Endometrium (tissue), 2 donors: ENCODE data around the gene GPC3.
"Not testable (repeated sequence)": the region's sequence is repeated elsewhere in the genome, so short reads cannot be mapped to it uniquely, and the experiment has no call there.

Experiments
- FAIRE-seq: peaks from 2 replicates; lab custom pipeline; 2012; peaks lifted over from hg19 to GRCh38; lab: Jason Lieb, UNC
- donor health status: control.
- donor health status: control.

The GPC3 gene

GRCh38 chrX:133985164-133985966, at the start of gene GPC3:
Gene GPC3 (minus strand): TSS chrX:133985594.
- FAIRE-seq, result no peak

GRCh38 chrX:134032441-134032840, 47.0 kb upstream of the GPC3 start:
- no peak for FAIRE-seq

DNA sequence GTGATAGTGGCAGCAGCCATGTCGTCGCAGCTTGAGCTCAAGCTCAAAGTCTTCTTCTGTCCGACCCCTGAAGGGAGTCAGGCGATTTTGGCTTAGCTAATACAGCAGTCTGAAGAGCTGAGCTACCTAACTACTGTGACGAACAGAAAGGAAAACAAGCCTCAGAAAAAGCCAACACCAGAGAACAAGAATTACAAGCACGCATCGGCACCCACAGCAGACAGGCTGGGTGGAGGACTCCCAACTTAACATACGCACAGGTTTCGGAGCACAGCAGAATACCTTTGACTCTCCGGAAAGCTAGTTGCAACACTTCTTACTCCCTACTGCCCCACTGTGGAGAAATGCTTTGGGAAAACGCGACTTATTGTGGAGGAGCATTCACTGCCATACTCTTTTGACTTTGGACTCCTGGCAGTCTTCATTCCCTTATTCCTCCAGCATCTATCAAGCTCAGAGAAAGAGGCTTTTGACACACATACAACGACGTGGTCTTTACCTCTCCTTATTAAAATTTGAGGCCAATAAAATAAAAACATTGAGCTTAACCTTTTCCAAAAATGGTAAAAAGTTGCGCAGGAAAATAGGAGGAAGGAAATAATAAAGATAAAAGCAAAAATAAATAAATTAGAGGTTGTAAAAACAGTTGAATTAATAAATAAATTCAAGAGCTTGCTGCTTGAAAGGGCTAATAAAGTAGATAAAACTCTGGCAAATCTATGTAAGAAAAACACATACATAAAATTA, 41.3 kb upstream of the GPC3 start:
- FAIRE-seq, result no peak

DNA sequence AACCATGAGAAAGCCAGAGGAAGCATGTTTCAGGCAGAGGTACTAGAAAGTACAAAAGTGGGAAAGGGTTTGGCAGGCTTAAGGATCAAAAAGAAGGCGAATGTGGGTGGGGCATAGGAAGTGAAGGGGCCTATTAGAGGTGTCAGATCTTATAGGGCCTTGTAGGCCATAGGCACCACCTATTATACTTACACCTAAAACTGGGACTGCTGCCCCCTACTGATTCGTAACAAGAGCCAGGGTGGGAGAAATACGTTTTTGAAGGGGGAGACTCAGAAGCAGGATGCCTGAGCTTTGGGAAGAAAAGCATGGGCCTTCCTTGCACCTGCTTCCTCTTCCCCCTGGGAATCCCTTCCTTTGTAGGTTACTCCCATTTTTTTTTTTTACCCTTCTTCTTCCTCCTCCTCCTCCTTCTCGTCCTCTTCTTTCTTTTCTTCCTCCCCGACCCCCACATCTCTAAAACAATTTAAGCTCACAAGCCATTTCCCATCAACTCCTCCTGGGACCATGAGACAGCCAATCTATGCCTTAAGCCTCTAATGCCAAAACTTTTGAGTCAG, 40.7 kb upstream of the GPC3 start:
- no peak for FAIRE-seq

DNA sequence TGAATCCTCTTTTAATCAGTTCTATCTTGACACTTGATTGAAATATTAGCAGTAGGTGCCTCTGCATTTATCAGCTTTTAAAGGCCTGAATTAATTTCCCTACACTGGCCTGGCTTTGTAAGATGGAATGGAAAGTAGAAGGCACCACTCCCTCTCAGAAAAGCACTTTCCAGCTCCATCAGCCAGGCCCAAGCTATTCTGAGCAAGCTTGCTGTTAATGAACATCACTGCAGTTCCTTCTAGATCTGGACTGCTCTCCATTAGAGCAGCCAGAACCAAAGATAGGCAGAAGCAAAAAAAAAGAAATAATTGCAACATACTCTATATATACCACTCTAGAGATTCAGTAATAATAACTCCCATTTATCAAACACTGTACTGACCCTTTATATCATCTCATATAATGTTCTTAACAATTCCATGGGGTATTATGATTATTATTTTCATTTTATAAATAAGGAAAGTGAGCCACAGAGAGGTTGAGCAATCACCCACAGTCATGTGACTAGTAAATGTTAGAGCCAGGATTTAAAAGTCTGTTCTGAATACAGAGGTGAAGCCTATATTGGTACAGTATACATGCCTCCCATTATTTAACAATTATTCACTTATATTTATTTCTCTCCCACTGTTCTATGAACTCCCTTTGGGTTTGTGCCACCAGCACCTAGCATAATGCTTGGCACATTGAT, 39.4 kb upstream of the GPC3 start:
- no peak for FAIRE-seq

DNA sequence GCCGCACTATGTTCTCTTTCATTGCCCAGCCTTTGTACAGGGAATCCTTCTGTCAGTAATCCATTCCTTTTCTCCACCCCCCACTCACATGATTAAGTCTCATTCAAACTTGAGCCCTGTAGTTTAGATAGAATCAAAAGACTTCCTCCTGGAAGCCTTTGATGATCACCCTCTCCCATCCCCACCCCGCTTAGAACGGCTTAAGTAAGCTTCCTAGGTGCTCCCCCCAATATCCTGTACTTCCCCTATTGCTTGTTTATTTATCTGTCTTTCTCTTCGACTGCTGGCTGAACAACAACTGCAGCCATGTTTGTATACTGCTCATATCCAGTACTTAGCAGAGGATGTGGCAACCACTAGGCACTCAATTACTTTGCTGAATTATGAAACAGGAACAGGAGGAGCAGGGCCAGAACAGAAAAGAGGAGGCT, 38.5 kb upstream of the GPC3 start:
- no peak for FAIRE-seq

DNA sequence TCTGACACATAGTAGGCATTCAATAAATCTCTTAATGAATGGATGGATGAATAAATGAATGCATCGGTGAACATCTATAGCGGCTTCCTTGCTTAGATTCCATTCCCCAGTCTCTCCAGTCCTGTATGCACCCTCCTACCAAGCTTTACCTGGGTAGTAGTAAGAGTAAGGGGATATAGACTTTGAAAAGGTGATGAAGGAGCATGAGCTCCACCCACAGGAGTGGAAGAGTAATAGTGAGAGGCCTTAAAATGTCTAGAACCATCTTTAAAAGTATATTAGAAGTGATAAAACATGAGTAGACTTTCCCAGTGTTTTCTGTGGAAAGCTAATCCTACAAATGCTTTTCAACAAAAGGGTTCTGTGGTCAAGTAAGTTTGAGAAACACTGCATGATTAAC, 35.5 kb upstream of the GPC3 start:
- no peak for FAIRE-seq

DNA sequence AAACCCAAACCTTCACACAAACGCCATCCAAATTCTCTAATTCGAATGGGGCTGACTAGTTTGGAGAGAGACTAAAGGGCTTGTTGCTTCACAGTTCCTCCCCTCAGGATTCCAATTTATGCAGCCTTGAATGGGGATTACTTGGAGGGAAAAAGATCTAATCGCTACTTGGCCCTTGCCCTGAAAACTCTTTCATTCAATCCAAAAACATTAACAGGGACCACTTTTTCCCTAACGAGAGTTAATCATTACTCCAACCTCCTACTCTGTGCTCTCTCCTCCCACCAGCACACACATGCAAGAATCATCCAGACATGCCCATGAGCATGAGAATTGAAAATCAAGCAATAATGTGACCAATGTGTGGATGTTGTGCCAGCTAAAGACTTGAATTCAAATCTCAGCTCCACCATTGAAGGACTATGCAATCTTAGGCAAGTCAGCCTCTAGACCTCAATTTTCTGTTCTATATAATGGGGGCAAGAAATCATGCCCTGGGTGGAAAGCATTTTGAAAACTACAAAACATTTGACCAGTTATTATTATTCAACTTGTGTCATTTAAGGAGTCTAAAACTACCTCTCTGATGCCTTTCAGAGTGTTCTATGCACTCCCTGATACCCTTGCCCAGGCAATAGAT, 34.3 kb upstream of the GPC3 start:
- no peak for FAIRE-seq

DNA sequence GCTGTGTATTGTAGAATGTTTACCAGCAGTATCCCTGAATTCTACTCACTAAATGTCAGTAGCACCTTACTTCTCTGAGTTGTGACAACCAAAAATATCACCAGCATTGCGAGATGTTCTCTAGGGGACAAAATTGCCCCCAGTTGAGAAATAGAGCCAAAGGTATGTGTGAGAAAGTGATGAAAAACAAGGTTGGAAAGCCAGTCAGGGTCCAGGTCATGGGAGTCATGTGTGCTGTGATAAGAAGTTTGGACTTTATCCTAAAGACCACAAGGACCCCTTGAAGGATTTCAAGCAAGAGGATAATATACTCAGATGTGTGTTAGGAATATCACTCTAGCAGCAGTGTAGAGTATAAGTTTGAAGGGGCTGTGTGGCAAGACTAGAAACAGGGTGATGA, 30.9 kb upstream of the GPC3 start:
- FAIRE-seq, result not testable (repeated sequence)

DNA sequence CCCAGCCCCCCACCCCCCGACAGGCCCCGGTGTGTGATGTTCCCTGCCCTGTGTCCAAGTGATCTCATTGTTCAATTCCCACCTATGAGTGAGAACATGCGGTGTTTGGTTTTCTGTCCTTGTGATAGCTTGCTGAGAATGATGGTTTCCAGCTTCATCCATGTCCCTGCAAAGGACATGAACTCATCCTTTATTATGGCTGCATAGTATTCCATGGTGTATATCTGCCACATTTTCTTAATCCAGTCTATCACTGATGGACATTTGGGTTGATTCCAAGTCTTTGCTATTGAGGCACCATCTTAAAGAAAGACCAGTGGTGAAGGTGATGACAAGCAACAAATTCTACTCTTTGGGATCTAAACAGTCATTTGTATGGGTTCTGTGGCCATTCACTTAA, 30.1 kb upstream of the GPC3 start:
- not testable (repeated sequence) for FAIRE-seq

- no peak for FAIRE-seq
These were observed 28.1 kb upstream of the GPC3 start for GRCh38 chrX:134013524-134013923.

DNA sequence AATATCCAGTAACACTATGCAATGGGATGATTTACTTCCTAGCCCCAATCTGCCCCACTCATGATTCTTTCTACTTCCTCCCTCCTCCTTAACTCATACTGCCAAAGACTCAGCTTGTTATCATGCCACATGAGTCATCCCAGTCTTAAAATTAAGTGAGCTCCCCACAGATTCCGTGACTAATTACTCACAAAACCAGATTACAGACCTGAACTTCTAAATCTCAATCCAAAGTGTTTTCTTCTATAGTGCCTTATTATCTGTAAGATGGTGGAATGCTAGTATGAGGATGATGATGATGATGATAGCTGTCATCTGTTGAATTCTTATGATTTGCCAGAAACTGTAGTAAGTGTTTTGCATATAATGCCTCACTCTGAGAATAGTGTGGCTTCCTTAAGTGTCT, 27.7 kb upstream of the GPC3 start:
- no peak for FAIRE-seq

DNA sequence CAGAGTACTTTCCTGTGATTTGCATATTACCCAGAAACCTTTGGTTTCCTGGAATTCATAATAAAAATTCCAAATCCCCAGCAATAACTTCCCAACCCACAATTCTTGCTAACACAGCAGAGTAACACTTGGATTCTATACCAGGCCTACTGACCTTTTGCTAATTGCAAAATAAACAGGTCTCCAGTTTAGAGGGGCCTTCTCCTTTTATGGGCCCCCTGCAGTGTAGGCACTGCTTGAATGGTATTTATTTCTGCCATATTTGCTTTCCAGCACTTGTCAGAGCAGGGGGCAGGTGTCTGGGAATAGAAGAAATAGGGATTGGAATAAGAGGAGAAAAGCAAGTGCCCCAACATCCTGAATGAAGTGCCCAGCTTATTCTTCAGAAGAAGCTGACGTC, 25.3 kb upstream of the GPC3 start:
- FAIRE-seq, result no peak

GRCh38 chrX:134007716-134008115, 22.3 kb upstream of the GPC3 start:
- no peak for FAIRE-seq

GRCh38 chrX:134006484-134007161, 21.2 kb upstream of the GPC3 start:
- no peak for FAIRE-seq

DNA sequence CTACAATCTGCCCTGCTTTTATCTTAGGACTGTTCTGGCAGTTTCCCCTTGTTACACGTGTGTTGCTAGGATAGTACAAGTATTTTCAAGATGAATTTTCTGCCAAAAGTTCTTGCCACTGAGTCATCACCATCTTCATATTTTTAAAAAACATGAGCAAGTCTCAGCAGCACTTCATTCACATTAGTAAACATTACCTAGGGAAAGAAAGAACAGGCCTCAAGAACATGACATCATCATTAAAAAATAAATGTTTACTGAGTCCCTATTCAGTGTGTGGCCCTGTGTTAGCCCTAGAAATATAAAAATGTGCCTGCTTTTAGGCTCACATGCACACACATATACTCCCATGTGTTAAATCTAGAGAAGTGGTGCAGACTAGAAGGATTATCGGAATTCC, 18.7 kb upstream of the GPC3 start:
- no peak for FAIRE-seq

DNA sequence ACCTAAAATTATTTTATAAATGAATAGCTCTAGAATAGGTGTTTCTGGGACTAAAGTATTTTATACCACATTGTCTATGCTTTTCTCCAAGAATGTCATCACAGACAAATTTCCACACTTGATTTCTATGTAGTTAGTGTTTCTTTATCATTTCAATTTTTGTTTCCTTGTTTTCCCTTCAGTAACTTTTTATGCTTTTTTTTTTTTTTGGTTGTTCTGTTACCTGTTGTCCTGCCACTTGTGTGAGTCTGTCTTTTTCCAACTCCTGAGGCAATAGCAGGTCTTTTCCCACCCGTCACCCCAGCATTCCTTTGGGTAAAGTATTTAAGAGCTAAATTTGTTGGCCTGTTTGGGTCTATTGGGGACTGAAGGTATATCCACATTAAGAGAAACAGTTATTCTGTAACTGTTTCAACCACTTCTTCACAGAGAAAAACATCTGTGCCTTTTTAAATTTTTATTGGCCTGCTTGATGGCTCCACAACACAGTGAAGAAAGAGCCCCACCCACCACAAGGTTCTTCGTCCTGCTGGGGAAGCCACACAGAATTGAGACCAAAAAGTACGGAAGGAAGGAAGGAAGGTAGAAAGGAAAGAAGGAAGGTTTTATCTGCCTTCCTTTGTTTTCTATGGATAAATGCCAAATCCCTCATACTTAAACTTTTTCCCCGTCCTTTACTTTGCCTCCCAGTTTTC, 17.7 kb upstream of the GPC3 start:
- FAIRE-seq, result no peak

- no peak for FAIRE-seq
These were observed 15.2 kb upstream of the GPC3 start for GRCh38 chrX:134000260-134001245.

DNA sequence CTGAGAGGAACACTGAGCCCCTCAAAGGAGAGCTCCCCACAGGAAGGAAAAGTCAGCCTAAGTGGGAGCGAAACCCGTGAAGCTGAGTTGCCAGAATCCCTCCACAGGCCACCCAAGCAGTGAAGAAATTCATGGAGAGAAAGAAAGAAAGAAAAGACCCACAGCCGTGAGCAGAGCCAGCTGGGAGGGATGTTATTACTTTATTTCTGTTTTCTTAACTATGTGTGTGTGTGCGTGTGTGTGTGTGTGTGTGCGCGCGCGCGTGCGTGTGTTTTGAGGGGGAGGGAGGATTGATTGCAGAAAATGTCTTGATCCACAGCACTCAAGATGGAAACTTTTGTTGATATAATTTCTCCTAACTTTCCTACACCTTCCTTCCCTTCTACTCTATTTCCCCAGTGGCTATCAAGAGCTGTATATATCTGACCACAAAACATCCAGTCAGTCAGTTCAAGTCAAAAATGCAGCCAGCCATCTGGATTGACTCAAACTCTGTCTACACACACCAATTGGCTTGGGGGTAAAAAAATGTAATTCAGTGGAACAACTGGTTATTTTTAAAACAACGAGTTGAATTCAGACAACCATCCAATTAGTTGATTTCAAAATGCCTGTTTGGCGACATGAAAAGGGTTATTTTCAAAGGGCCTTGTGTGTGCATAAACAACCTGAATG, 13.8 kb upstream of the GPC3 start:
- peak; percentile 15 for FAIRE-seq
